Stimulated activated memory B cell treated with anti-CD40 and anti-IgM and Interleukin-4, amounts not matched to agents 10 μg/mL and 1 μg/mL and 100 μg/mL, for 72 hours (primary cell): ENCODE data around the gene GPR65.
"Not testable (repeated sequence)": the region's sequence is repeated elsewhere in the genome, so short reads cannot be mapped to it uniquely, and the experiment has no call there.

Experiments used
- ATAC-seq: fragments of 150-1000 bp; cut with Tn5 transposase; 2 replicates; pipeline ENCODE4 v1.10.0; 2021
- H3K27ac Mint-ChIP-seq: one replicate; pipeline ENCODE4 v1.8.0; 2022; ENCODE audit warnings: mild to moderate bottlenecking, mixed read lengths
- H3K27me3 Mint-ChIP-seq: one replicate; pipeline ENCODE4 v1.8.0; 2022; ENCODE audit warnings: mixed read lengths
- H3K36me3 Mint-ChIP-seq: one replicate; pipeline ENCODE4 v1.8.0; 2022; ENCODE audit warnings: mixed read lengths
- H3K4me1 Mint-ChIP-seq: one replicate; pipeline ENCODE4 v1.8.0; 2022; ENCODE audit warnings: mixed read lengths
- H3K4me3 Mint-ChIP-seq: one replicate; pipeline ENCODE4 v1.8.0; 2022; ENCODE audit warnings: mild to moderate bottlenecking, moderate library complexity, mixed read lengths
- H3K9me3 Mint-ChIP-seq: one replicate; pipeline ENCODE4 v1.8.0; 2022; ENCODE audit warnings: mixed read lengths

The GPR65 gene

DNA sequence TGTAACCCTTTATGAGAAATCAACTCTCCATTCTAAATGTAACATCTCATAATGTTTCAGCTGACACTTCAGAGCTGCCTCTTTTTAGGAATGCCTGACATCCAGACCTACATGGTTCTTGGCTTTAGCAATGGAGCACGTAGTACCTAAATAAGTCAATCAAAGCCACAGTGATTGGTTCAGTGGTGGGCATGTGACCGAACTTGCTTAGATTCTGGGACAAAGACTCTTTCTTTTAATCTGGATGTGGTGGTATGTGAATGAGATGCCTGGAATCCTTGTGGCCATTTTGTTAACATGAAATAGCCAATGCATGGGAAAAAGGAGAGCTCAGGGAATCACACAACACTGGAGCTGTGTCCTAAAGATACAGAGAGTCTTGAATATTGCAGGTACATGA lies 11.8 kb downstream of the GPR65 start:
- Mint-ChIP-seq H3K36me3 (peaks cover 15% of the 10 kb centered on the region), H3K9me3 (no peaks in the 10 kb centered on the region), H3K27ac (no peak overlapping the region), H3K4me1 (peaks cover 25% of the 10 kb centered on the region), H3K4me3 (no peak overlapping the region), H3K27me3 (no peaks in the 10 kb centered on the region)
- ATAC-seq: no peak

DNA sequence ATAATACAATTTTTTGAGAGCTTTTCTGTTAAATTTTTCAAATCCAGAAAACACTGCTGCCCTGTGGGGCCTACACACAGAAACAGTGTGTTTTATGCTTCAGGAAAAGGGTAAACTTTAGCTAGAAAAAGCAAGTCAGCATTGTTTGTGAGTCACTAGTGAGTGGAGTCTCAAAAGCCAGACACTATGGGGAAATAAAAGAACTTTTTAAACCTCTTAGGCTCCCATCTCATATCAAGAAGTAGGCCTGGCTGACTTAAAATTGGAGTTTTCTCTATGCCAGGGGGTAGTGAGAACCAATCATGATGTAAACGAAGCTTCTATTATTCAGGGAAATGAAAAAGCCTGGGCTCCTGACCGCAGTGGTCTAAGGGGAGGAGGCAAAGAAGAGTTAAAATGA lies 12.6 kb downstream of the GPR65 start:
- no peak overlapping the region for H3K27ac Mint-ChIP-seq
- peaks cover 17% of the 10 kb centered on the region for H3K4me1 Mint-ChIP-seq
- no peak overlapping the region for H3K4me3 Mint-ChIP-seq

DNA sequence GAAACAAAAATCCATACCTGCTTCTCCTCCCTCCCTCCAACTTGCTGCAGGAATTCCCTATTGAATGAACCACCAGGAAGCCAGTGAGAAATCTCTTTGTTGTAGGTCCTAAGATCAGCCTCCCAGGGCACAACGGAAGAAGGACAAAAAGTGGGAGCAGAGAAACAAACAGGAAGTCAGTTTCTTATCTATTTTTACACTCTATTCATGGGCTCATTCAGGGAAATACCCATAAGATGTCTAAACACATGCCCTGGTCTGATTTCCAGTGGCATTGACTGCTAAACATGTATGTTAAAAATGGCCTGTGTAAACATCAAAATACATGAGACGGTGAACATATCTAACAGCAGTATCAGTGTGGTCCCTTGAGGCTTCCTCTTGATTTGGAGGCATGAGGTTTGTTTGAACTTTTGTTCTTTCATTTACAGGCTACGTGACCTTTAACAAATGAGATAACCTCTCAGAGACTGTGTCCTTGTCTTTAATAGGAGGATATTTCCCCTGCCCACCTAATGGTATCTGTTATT lies 18.8 kb downstream of the GPR65 start:
- Mint-ChIP-seq H3K9me3 (no peaks in the 10 kb centered on the region), H3K27me3 (no peaks in the 10 kb centered on the region), H3K36me3 (no peaks in the 10 kb centered on the region), H3K4me3 (no peak overlapping the region), H3K27ac (no peak overlapping the region), H3K4me1 (peaks cover 19% of the 10 kb centered on the region)
- peak; percentile 54 for ATAC-seq

More for the DNA sequence above, 12.6 kb downstream of the GPR65 start:
- no peaks in the 10 kb centered on the region for H3K27me3 Mint-ChIP-seq
- no peaks in the 10 kb centered on the region for H3K9me3 Mint-ChIP-seq
- peaks cover 14% of the 10 kb centered on the region for H3K36me3 Mint-ChIP-seq
- ATAC-seq: no peak

- not testable (repeated sequence) for H3K27ac Mint-ChIP-seq, H3K4me3 Mint-ChIP-seq, H3K36me3 Mint-ChIP-seq, H3K9me3 Mint-ChIP-seq, H3K27me3 Mint-ChIP-seq, ATAC-seq
- H3K4me1 Mint-ChIP-seq: peaks cover 19% of the 10 kb centered on the region
These were observed 19.5 kb downstream of the GPR65 start for GRCh38 chr14:88024252-88025086.

DNA sequence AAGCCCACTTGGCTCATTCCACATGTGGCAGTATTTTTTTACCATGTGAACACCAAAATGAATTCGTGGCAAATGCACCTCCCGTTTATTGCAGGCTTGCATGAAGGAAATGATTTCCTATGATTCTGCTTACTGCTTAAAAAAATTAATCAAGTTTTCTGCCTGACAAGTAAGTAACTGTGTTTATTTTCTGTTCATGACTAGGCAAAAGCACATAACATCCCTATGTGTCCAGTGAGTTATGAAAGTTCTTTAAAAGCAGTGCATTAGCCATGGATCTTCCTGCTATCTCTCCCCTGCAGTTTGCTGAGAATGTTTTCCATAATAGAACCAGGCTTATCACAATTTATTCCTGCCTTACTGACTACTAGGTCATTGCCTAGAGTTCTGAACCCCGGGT lies 20.4 kb downstream of the GPR65 start:
- no peaks in the 10 kb centered on the region for H3K27me3 Mint-ChIP-seq
- no peaks in the 10 kb centered on the region for H3K36me3 Mint-ChIP-seq
- no peak overlapping the region for H3K4me3 Mint-ChIP-seq
- H3K4me1 Mint-ChIP-seq: peaks cover 24% of the 10 kb centered on the region
- ATAC-seq: no peak
- no peak overlapping the region for H3K27ac Mint-ChIP-seq
- no peaks in the 10 kb centered on the region for H3K9me3 Mint-ChIP-seq

- no peaks in the 10 kb centered on the region for H3K9me3 Mint-ChIP-seq
- no peak for ATAC-seq
- peaks cover 26% of the 10 kb centered on the region for H3K4me1 Mint-ChIP-seq
- no peaks in the 10 kb centered on the region for H3K27me3 Mint-ChIP-seq
- H3K36me3 Mint-ChIP-seq: no peaks in the 10 kb centered on the region
- H3K4me3 Mint-ChIP-seq: no peak overlapping the region
- H3K27ac Mint-ChIP-seq: no peak overlapping the region
These were observed 22.0 kb downstream of the GPR65 start for GRCh38 chr14:88026890-88027289.

- Mint-ChIP-seq H3K36me3 (no peaks in the 10 kb centered on the region), H3K27ac (no peak overlapping the region), H3K9me3 (no peaks in the 10 kb centered on the region), H3K27me3 (no peaks in the 10 kb centered on the region), H3K4me3 (no peak overlapping the region), H3K4me1 (peaks cover 18% of the 10 kb centered on the region)
- no peak for ATAC-seq
These were observed 24.6 kb downstream of the GPR65 start for GRCh38 chr14:88029500-88029899.

GRCh38 chr14:88030079-88030478 lies 25.1 kb downstream of the GPR65 start:
- no peak for ATAC-seq
- Mint-ChIP-seq H3K27me3 (no peaks in the 10 kb centered on the region), H3K4me3 (no peak overlapping the region), H3K9me3 (no peaks in the 10 kb centered on the region), H3K27ac (no peak overlapping the region), H3K4me1 (peaks cover 18% of the 10 kb centered on the region), H3K36me3 (no peaks in the 10 kb centered on the region)

GRCh38 chr14:88030892-88031291 lies 26.0 kb downstream of the GPR65 start:
- no peak for ATAC-seq
- H3K4me3 Mint-ChIP-seq: no peak overlapping the region
- no peaks in the 10 kb centered on the region for H3K27me3 Mint-ChIP-seq
- peaks cover 18% of the 10 kb centered on the region for H3K4me1 Mint-ChIP-seq
- H3K9me3 Mint-ChIP-seq: no peaks in the 10 kb centered on the region
- no peaks in the 10 kb centered on the region for H3K36me3 Mint-ChIP-seq
- H3K27ac Mint-ChIP-seq: no peak overlapping the region

GRCh38 chr14:88032373-88032772 lies 27.4 kb downstream of the GPR65 start:
- peaks cover 8% of the 10 kb centered on the region for H3K4me1 Mint-ChIP-seq
- no peaks in the 10 kb centered on the region for H3K9me3 Mint-ChIP-seq
- ATAC-seq: no peak
- no peaks in the 10 kb centered on the region for H3K36me3 Mint-ChIP-seq
- H3K27ac Mint-ChIP-seq: no peak overlapping the region
- H3K27me3 Mint-ChIP-seq: no peaks in the 10 kb centered on the region
- H3K4me3 Mint-ChIP-seq: no peak overlapping the region

DNA sequence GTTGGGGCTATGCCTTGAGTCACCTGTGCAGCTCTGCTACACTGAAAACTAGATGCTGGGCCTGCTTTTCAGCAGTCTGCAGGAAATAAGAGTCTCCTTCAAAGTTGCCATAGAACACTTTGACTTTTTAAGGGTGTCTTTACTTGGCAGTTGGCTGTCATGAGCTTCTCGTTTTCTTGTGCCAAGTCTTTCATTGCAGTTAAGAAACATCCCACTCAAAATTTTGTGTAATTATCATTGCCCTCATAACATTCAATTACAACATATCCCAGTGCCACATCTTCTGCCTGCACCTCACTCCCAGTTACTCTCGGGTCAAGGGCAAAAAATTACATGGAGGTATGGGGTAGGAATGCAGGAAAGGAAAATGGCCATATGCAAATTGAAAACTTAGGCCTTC lies 29.1 kb downstream of the GPR65 start:
- no peaks in the 10 kb centered on the region for H3K9me3 Mint-ChIP-seq
- no peaks in the 10 kb centered on the region for H3K36me3 Mint-ChIP-seq
- H3K4me1 Mint-ChIP-seq: peaks cover 6% of the 10 kb centered on the region
- H3K4me3 Mint-ChIP-seq: no peak overlapping the region
- no peak overlapping the region for H3K27ac Mint-ChIP-seq
- ATAC-seq: no peak
- H3K27me3 Mint-ChIP-seq: no peaks in the 10 kb centered on the region

- no peak overlapping the region for H3K4me3 Mint-ChIP-seq
- H3K27me3 Mint-ChIP-seq: no peaks in the 10 kb centered on the region
- H3K36me3 Mint-ChIP-seq: no peaks in the 10 kb centered on the region
- H3K9me3 Mint-ChIP-seq: no peaks in the 10 kb centered on the region
- no peaks in the 10 kb centered on the region for H3K4me1 Mint-ChIP-seq
- H3K27ac Mint-ChIP-seq: no peak overlapping the region
- ATAC-seq: no peak
These were observed 31.5 kb downstream of the GPR65 start for GRCh38 chr14:88036422-88036821.

DNA sequence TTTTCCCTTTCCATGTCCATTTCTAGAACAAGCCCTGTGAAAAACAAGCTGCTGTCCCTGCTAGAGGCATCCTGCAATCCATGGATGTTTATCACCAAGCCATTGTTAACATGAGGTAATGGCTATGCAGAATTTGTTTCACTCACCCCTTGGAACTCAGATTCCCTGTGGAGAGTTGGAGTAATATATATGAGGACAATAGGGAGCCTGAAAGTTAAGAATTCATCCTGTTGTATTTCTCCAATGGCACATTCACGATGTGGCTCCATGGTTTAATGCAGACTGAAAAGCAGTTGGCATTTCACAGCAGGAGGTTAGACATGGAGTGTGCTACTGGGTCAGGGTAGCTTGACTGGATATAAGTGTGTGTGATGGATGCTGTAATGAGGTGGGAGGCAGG lies 32.4 kb downstream of the GPR65 start:
- Mint-ChIP-seq H3K4me3 (no peak overlapping the region), H3K9me3 (no peaks in the 10 kb centered on the region), H3K27me3 (no peaks in the 10 kb centered on the region), H3K27ac (no peak overlapping the region), H3K4me1 (no peaks in the 10 kb centered on the region), H3K36me3 (no peaks in the 10 kb centered on the region)
- ATAC-seq: no peak

- ATAC-seq: no peak
- Mint-ChIP-seq H3K36me3 (no peaks in the 10 kb centered on the region), H3K4me1 (no peaks in the 10 kb centered on the region)
These were observed 34.3 kb downstream of the GPR65 start for GRCh38 chr14:88039197-88039596.

GRCh38 chr14:88040146-88040545 lies 35.2 kb downstream of the GPR65 start:
- H3K4me1 Mint-ChIP-seq: no peaks in the 10 kb centered on the region
- H3K4me3 Mint-ChIP-seq: no peak overlapping the region
- no peak for ATAC-seq
- no peaks in the 10 kb centered on the region for H3K27me3 Mint-ChIP-seq
- H3K36me3 Mint-ChIP-seq: no peaks in the 10 kb centered on the region
- no peaks in the 10 kb centered on the region for H3K9me3 Mint-ChIP-seq
- H3K27ac Mint-ChIP-seq: no peak overlapping the region

More at GRCh38 chr14:88039197-88039596, 34.3 kb downstream of the GPR65 start:
- no peaks in the 10 kb centered on the region for H3K27me3 Mint-ChIP-seq
- no peak overlapping the region for H3K27ac Mint-ChIP-seq
- H3K9me3 Mint-ChIP-seq: no peaks in the 10 kb centered on the region
- H3K4me3 Mint-ChIP-seq: no peak overlapping the region
